ENCODE data around the gene RB1.

DNA sequence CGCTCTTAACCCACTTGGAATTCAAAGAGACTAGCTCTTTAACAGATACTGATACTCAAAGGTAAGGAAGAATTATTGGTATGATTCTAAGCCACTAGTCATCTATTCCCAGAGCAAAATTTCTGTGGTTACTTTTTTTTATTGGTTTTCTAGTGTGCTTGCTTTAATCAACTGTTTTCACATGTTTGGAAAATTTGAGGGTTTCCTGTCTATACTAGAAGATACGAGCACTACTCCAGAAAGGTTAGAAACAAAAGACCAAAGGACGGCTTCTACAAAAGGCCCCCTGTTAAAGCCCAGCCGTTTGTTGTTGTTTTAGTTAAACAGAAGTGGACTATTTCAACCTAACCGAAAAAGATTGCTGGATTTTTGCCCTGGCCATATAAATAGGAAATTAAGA is 127.9 kb downstream of the RB1 start:
- TF ChIP-seq, protein P1, sequence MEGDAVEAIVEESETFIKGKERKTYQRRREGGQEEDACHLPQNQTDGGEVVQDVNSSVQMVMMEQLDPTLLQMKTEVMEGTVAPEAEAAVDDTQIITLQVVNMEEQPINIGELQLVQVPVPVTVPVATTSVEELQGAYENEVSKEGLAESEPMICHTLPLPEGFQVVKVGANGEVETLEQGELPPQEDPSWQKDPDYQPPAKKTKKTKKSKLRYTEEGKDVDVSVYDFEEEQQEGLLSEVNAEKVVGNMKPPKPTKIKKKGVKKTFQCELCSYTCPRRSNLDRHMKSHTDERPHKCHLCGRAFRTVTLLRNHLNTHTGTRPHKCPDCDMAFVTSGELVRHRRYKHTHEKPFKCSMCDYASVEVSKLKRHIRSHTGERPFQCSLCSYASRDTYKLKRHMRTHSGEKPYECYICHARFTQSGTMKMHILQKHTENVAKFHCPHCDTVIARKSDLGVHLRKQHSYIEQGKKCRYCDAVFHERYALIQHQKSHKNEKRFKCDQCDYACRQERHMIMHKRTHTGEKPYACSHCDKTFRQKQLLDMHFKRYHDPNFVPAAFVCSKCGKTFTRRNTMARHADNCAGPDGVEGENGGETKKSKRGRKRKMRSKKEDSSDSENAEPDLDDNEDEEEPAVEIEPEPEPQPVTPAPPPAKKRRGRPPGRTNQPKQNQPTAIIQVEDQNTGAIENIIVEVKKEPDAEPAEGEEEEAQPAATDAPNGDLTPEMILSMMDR (conservative IDR thresholded peaks at IDR 0.05; ENCODE audit: low read length) = no peak
- no peak for TF ChIP-seq EZH2phosphoT487 (IDR thresholded peaks at IDR 0.05; ENCODE audit: borderline replicate concordance, low read depth, low read length)

Measured in OCI-LY7 (cell line).